Esophagus squamous epithelium (tissue), 5 donors: ENCODE data around the gene GGACT. TPM values are rescaled to one million over a fixed set of nuclear protein-coding genes. Genes with fewer than 3 reads are reported as not detected.
A peak's percentile ranks its signal among the peaks of the same experiment; 100 is the strongest.

ENCODE experiments used
- DNase-seq: peaks from one replicate; lab custom pipeline; 2025; lab: John Stamatoyannopoulos, UW
- H3K27ac ChIP-seq, 4 donors: fragments of 200-600 bp; sonication (generic); one replicate each; pipeline ENCODE4 v1.5.1; 2016 to 2019; ENCODE audit warnings: mild to moderate bottlenecking in 1 of 4
- H3K27me3 ChIP-seq, 4 donors: fragments of 200-600 bp; sonication (generic); 1 replicate in 3 of 4; 2 replicates in 1 of 4; pipeline versions ENCODE4 v1.5.1 to v1.6.0; 2017 to 2021; ENCODE audit warnings: antibody characterized with exemption in 1 of 4
- H3K36me3 ChIP-seq, 3 donors: fragments of 200-600 bp; sonication (generic); one replicate each; pipeline ENCODE4 v1.5.1; 2016 to 2019
- H3K4me1 ChIP-seq, 3 donors: fragments of 200-600 bp; sonication (generic); one replicate each; pipeline ENCODE4 v1.5.1; 2017 to 2019
- H3K4me3 ChIP-seq, 4 donors: fragments of 200-600 bp; sonication (generic); 1 replicate in 3 of 4; 2 replicates in 1 of 4; pipeline ENCODE4 v1.5.1; 2016 to 2019; ENCODE audit warnings: mild to moderate bottlenecking in 2 of 4, moderate library complexity in 1 of 4
- H3K9me3 ChIP-seq, 3 donors: fragments of 200-600 bp; sonication (generic); one replicate each; pipeline ENCODE4 v1.5.1; 2016 to 2019
- POLR2A ChIP-seq, 4 donors: fragments of 450-650 bp; IDR thresholded peaks; one replicate each; pipeline ENCODE4 v1.6.1; 2017; ENCODE audit warnings: antibody characterized with exemption in 4 of 4, mild to moderate bottlenecking in 4 of 4, moderate library complexity in 3 of 4
- WGBS, 2 donors: methylation state at CpG; one replicate each; pipeline ENCODE4 v1.1.5; 2018; 5-methylcytosine and 5-hydroxymethylcytosine counted together
- intact Hi-C: fragments of 100-400 bp; cut with DNase I; formaldehyde crosslinking; loops from one replicate; pipeline ENCODE4 v1.15.0; 2022
- total RNA-seq, 4 donors: library from RNA; depleted of rRNA; stranded (reverse); fragments of >200 nt; gene quantifications; one replicate each; pipeline ENCODE4 v1.1.0, GENCODE V29; 2016
- TF ChIP-seq, protein P1 (sequence below), 6 experiments: fragments of 450-650 bp in 4 of 6; fragments of 200-600 bp in 2 of 6; sonication (generic) in 2 of 6; IDR thresholded peaks; one replicate each; pipeline ENCODE4 v1.5.1; 2016 to 2019; ENCODE audit warnings: antibody characterized with exemption in 6 of 6, mild to moderate bottlenecking in 4 of 6, moderate library complexity in 4 of 6
- donor health status: DM: yes; HTN: yes; CAD: no.

Gene GGACT
- total RNA-seq, 4 donors from 2014 or later, result 0.75 to 5.1 (median 2.0) TPM

DNA sequence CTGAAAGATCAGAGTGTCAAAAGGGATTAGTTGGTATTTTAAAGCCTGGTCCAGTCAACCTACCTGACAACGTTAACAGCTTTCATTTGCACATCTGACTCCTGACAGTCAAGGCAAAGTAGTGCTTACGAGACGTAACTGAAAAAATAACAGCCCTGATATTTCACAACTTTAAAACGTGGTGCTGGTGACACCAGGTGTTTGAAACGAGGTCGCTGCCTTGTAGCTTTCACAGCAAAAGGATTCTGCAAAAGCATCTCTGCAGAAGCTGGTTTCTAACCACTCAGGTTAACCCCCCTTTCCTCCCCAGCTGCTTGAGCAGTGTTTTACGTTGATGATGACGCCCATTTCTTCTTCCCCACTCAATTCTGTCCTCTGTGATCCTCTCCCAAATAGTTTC lies 23.3 kb downstream of the GGACT start:
- Histone ChIP-seq H3K36me3 (no peaks in the 10 kb centered on the region), H3K9me3 (no peaks in the 10 kb centered on the region), H3K4me3 (no peak overlapping the region), H3K4me1 (no peaks in the 10 kb centered on the region), H3K27ac (no peak overlapping the region), H3K27me3 (no peaks in the 10 kb centered on the region)
- intact Hi-C loops, result no loop called here
- 59 to 66% methylated on average over 8 of the region's 8 CpGs for WGBS, 2 donors
- DNase-seq, result no peak
- TF ChIP-seq POLR2A (IDR thresholded peaks at IDR 0.05), result no peak
- TF ChIP-seq, protein P1, sequence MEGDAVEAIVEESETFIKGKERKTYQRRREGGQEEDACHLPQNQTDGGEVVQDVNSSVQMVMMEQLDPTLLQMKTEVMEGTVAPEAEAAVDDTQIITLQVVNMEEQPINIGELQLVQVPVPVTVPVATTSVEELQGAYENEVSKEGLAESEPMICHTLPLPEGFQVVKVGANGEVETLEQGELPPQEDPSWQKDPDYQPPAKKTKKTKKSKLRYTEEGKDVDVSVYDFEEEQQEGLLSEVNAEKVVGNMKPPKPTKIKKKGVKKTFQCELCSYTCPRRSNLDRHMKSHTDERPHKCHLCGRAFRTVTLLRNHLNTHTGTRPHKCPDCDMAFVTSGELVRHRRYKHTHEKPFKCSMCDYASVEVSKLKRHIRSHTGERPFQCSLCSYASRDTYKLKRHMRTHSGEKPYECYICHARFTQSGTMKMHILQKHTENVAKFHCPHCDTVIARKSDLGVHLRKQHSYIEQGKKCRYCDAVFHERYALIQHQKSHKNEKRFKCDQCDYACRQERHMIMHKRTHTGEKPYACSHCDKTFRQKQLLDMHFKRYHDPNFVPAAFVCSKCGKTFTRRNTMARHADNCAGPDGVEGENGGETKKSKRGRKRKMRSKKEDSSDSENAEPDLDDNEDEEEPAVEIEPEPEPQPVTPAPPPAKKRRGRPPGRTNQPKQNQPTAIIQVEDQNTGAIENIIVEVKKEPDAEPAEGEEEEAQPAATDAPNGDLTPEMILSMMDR (IDR thresholded peaks at IDR 0.05), result no peak

DNA sequence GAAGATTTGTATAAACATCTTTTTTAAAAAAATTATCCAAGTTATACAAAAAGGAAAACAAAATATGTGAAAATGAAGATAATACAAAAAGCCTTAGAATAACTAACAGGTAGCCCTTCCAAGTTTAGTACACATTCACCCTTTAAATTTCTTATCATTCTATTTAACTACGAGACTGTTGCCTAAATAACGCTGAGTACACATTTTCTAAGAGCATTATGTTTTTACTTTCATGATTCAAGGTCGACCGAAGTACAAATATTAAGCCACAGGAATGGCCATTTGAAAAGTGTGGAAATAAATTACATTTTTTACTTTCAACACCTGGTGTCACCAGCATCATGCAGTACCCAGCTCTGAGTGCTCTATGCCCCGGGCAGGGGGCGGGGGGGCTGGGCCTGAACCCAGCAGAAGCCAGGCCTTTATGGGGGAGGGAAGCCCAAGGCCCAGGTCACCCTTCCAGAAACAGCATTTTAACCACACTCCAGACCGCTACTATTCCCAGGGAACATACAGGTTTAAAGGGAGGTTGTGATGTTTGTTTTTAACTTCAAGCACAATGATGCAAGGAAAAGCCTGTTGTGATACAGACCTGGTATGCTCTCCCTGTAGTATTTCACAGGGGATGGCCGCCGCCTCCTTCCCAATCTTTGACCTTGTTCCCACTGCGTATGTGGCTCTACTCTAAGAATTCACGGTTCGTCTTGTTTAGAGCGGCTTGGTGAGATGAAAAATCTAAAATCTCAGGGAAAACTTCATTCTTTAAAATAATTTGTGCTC lies 24.0 kb downstream of the GGACT start:
- no peak overlapping the region for H3K4me3 ChIP-seq
- no peaks in the 10 kb centered on the region for H3K9me3 ChIP-seq
- WGBS, 2 donors, result 87 to 90% methylated on average over 10 to 12 of the region's 13 CpGs
- no peaks in the 10 kb centered on the region for H3K36me3 ChIP-seq
- no peak for TF ChIP-seq POLR2A (IDR thresholded peaks at IDR 0.05)
- TF ChIP-seq, protein P1 (IDR thresholded peaks at IDR 0.05), result no peak
- H3K4me1 ChIP-seq, result no peaks in the 10 kb centered on the region
- DNase-seq, result no peak
- no peak overlapping the region for H3K27ac ChIP-seq
- intact Hi-C loops, result no loop called here
- no peaks in the 10 kb centered on the region for H3K27me3 ChIP-seq

- H3K4me3 ChIP-seq, result no peak overlapping the region
- no peaks in the 10 kb centered on the region for H3K27me3 ChIP-seq
- intact Hi-C loops, result no loop called here
Observed at GRCh38 chr13:100563779-100564178, 24.8 kb downstream of the GGACT start.

DNA sequence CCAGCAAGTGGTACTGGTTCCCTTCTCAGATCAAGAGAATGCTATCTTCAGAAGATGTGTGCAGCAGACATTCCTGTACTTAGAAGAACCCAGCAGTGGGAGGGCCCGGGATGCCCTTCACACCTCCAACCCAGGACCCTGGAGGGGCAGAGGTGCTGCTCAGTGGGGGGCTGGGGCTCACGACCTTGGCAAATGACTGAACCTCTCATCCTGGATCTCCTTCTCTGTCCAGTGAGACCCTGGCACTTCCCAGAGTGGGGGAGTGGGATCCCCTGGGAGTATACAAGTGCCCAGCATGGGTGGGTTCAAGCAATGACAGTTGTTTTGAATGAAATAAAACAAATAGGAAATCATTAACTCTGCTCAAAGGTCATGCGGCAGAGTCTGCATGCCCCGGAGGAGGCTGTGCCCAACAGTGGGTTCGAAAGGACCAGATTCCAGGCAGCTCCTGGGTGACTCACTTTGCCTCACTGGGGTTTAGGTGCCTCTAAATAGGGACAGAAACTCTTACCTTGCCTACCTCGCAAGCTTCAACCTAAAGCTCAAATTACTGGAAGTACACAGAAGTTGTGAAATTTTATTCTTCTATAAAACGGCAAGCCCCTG lies 26.9 kb downstream of the GGACT start:
- peak overlapping the region in 1 of 4 donors; percentile 40 for H3K27ac ChIP-seq
- no peaks in the 10 kb centered on the region for H3K9me3 ChIP-seq
- no peaks in the 10 kb centered on the region for H3K4me1 ChIP-seq
- no peak overlapping the region for H3K4me3 ChIP-seq
- H3K36me3 ChIP-seq, result no peaks in the 10 kb centered on the region
- intact Hi-C loops, result no loop called here
- DNase-seq, result no peak
- 67 to 80% methylated on average over 5 to 7 of the region's 7 CpGs for WGBS, 2 donors
- H3K27me3 ChIP-seq, result no peaks in the 10 kb centered on the region
- TF ChIP-seq, protein P1 (IDR thresholded peaks at IDR 0.05), result no peak
- no peak for TF ChIP-seq POLR2A (IDR thresholded peaks at IDR 0.05)

More at GRCh38 chr13:100563779-100564178, 24.8 kb downstream of the GGACT start:
- no peak for TF ChIP-seq POLR2A (IDR thresholded peaks at IDR 0.05)
- TF ChIP-seq, protein P1 (IDR thresholded peaks at IDR 0.05), result no peak
- Histone ChIP-seq H3K9me3 (no peaks in the 10 kb centered on the region), H3K36me3 (no peaks in the 10 kb centered on the region), H3K4me1 (no peaks in the 10 kb centered on the region), H3K27ac (no peak overlapping the region)
- no peak for DNase-seq
- 81 to 97% methylated on average over 3 to 7 of the region's 7 CpGs for WGBS, 2 donors

DNA sequence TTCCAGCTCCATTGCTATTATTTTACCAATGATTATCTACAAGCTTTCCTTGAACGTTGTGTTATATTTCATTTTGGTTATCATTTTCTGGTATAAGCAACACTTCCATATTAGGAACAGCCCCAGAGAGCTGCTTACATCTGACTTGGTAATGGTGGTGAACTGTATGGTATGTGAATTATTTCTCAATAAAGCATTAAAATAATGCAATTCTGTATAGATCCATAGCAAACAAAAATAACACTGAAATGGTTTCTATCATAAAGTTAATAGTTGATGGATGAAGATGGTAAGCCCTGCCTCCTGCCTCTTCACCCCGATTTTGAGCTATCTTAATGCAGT lies 27.5 kb downstream of the GGACT start:
- Histone ChIP-seq H3K36me3 (no peaks in the 10 kb centered on the region), H3K27ac (peak overlapping the region; percentile 40 to 72 (median 52)), H3K4me3 (no peak overlapping the region), H3K4me1 (no peaks in the 10 kb centered on the region), H3K9me3 (no peaks in the 10 kb centered on the region), H3K27me3 (no peaks in the 10 kb centered on the region)
- intact Hi-C loops, result no loop called here
- DNase-seq, result no peak
- TF ChIP-seq, protein P1 (IDR thresholded peaks at IDR 0.05), result no peak
- TF ChIP-seq POLR2A (IDR thresholded peaks at IDR 0.05), result no peak
- 57 to 60% methylated on average over 2 of the region's 2 CpGs for WGBS, 2 donors
